GM12865 (cell line): ENCODE results near the gene RTL10.

ENCODE experiments used
- DNase-seq: peaks from one replicate; pipeline ENCODE4 v3.0.0; 2010; ENCODE audit warnings: low read depth
- H3K4me3 ChIP-seq: 2 replicates; pipeline ENCODE4 v1.5.1; 2011; ENCODE audit warnings: mild to moderate bottlenecking, low read depth, low read length, control low read depth
- TF ChIP-seq, protein P1 (sequence below): IDR thresholded peaks from 2 replicates; pipeline ENCODE4 v1.5.1; 2011; ENCODE audit warnings: low read length, control low read depth, low read depth, inconsistent platforms; ENCODE audit not compliant: insufficient read depth; ENCODE audit errors: missing control alignments

RTL10 gene

DNA sequence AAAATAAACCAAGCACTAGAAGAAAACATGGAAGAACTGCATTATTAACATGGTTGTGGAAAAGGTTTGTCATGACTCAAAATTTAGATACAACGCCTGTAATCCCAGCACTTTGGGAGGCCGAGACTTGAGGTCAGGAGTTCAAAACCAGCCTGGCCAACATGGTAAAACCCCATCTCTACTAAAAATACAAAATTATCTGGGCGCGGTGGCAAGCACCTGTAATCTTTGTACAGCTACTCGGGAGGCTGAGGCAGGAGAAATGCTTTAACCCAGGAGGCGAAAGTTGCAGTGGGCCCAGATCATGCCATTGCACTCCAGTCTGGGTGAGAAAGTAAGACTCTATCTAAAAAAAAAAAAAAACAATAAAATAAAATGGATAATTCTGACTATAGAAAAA, 23.7 kb downstream of the RTL10 start:
- TF ChIP-seq, protein P1, sequence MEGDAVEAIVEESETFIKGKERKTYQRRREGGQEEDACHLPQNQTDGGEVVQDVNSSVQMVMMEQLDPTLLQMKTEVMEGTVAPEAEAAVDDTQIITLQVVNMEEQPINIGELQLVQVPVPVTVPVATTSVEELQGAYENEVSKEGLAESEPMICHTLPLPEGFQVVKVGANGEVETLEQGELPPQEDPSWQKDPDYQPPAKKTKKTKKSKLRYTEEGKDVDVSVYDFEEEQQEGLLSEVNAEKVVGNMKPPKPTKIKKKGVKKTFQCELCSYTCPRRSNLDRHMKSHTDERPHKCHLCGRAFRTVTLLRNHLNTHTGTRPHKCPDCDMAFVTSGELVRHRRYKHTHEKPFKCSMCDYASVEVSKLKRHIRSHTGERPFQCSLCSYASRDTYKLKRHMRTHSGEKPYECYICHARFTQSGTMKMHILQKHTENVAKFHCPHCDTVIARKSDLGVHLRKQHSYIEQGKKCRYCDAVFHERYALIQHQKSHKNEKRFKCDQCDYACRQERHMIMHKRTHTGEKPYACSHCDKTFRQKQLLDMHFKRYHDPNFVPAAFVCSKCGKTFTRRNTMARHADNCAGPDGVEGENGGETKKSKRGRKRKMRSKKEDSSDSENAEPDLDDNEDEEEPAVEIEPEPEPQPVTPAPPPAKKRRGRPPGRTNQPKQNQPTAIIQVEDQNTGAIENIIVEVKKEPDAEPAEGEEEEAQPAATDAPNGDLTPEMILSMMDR = no peak
- no peak overlapping the region for H3K4me3 ChIP-seq
- DNase-seq = no peak

DNA sequence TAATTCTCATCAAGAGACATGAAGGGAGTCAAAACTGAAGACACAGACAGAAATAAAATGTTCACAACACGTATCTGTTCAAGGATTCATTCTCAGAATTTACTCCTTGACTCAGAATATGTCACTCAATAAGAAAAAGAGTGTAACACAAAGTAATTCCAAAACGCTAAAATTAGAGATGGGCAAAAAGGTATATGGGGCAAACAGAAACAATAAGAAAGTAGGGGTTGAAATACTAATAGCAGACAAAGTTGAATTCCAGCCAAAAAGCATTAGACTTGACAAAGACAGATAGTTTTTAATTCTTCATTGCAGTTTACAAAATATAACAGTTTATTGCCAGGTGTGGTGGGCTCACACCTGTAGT, 26.7 kb downstream of the RTL10 start:
- H3K4me3 ChIP-seq = no peak overlapping the region
- TF ChIP-seq, protein P1 = no peak
- no peak for DNase-seq

DNA sequence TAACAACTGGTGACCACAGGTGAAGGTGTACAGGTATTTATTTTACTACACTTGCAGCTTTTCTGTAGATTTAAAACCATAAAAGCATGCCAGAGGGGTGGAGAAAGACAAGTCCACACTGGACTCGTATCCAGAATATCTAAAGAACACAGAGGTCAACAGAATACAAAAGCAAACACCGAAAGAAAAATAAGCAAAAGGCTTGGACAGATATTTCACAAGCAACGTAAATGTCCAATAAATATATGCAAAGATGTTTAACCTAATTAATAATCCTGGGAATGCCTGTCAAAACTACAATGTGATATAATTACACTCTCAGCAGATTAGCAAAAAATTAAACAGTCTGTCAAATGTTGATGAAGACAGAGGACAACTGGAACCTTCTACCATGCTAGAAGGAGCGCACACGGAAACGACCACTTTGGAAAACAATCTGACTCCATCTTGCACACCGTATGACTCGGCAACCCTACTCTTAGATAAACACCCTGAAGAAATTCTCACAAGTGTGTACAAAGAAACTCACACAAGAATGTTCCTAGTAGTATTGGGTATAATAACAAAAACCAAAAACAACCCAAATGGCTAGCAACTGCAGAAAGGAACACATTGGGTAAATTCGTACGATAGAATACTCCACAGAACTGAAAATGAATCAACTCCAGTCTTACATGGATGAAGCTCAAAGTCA, 27.2 kb downstream of the RTL10 start:
- no peak overlapping the region for H3K4me3 ChIP-seq
- no peak for DNase-seq
- TF ChIP-seq, protein P1 = no peak

DNA sequence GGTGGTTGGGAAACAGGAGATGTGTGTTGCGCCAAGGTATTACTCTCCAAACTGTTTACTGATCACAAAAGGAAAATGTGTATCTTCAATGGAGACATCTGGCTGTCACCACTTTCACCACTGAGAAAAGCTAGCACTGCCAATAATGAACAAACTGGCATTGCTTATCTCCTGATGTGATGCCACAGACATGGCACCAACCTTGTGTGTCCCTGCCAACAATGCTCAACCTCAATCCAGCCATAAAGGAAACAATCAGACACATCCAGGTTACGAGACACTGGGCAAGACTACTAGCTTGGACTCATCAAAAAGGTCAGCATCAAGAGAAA, 28.1 kb downstream of the RTL10 start:
- TF ChIP-seq, protein P1 = no peak

DNA sequence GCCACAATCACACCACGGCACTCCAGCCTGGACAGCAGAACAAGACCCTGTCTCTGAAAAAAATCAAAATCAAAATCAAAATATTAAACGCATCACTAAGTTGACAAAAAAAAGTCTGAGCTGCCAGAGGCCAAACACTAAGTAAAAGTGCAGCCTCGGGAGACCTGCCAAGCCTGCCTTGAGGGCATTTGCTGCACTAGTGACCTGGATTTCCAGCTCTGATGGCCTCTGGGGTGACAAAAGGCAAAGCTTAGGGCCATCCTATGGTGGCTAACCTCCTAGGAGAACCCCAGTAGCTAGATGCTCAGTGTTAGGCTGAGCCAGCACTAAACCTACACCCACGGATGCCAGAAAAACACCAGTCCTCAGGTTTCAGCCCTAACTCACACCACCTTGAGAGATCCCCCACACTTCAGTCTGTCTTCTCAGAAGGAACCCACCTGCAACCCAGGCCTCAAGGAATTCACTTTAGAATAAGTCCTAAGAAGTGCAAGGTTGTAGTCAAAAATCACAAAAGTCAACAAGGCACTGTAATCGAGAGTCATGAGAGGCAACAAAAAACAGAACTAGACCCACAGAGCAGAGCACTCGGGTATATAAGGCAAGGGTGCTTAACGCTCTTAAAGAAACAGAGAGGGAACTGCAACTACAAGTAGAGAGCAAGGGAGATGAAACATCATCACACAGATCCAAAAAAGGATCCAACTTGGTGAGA, 28.6 kb downstream of the RTL10 start:
- DNase-seq = no peak
- TF ChIP-seq, protein P1 = no peak
- H3K4me3 ChIP-seq = no peak overlapping the region

More for the DNA sequence above, 28.1 kb downstream of the RTL10 start:
- no peak for DNase-seq
- no peak overlapping the region for H3K4me3 ChIP-seq

DNA sequence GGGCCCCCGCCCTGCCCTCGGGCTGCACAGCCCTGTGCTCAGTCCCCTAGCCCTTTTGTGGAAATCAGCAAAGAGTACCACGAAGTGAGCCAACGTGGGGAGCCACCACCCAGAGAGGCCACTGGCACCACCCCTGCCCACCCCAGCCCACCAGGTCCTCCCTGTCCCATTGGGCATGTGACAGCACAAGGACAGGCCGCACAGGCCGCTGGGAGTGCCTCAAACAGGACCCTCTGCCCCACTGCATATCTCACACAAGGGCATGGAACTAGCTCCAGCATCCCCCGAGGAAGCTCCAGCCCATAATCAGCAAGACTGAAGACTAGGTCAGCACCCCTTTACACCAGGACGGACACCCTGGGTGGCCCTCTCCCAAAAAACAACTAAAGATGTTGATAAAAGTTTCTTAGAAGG, 29.7 kb downstream of the RTL10 start:
- no peak overlapping the region for H3K4me3 ChIP-seq
- DNase-seq = no peak
- TF ChIP-seq, protein P1 = no peak

DNA sequence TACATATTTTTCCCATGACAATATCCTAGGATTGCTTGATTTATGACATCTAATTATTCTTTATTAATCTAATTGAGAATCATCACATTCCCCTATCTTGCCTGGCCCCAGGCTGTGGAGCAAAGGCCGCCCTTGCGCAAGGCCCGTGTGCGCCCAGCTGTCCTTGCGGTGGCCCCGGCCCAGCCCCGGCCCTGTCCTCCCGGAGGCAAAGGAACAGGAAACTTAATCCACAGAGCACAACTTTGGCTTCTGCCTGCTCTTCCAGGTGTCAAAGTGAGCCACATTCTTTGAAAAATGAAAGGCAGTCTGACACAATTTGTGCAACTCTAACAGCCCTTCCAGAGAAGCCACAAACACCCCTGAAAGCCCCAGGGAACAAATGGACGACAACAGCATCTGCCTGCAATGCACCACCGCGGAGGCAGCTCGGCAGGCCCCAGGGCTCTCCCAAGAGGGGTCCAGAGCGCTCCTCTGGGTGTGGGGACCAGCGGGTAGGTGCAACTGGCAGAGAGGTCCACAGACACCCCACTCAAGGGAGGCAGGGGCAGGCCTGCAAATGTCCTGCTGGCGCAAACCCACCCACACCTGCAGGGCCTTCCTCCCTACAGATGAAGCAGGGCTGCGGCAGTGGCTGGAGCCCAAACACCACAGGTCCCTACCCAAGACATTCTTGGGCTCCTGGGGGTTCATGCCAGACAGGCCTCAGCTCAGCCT, 30.3 kb downstream of the RTL10 start:
- H3K4me3 ChIP-seq = no peak overlapping the region
- no peak for DNase-seq

More for the DNA sequence above, 30.3 kb downstream of the RTL10 start:
- TF ChIP-seq, protein P1 = no peak
